Measurements from ENCODE around the gene SUCLG2.

DNA sequence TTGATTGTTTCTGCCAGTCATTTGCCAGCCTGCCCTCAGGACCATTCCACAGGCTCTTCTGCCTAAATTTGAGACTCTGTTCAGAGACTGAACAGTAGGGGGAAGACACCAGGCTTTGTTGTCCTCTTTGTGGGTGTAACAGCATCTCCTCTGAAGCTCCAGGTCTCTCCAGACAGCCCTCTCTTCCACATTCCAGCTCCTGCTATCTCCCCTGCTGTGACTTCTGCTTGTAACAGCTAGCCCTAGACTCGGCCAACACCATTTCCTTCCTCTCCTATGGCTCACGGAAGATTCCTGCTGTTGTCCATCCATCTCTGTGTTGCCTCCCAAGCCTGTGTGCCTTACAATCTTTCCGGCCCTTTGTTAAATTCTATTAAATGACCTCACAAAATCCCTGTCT lies 40.2 kb downstream of the SUCLG2 start:
- no peak for TF ChIP-seq POLR2AphosphoS5 (IDR thresholded peaks at IDR 0.05)
- TF ChIP-seq, protein P1, sequence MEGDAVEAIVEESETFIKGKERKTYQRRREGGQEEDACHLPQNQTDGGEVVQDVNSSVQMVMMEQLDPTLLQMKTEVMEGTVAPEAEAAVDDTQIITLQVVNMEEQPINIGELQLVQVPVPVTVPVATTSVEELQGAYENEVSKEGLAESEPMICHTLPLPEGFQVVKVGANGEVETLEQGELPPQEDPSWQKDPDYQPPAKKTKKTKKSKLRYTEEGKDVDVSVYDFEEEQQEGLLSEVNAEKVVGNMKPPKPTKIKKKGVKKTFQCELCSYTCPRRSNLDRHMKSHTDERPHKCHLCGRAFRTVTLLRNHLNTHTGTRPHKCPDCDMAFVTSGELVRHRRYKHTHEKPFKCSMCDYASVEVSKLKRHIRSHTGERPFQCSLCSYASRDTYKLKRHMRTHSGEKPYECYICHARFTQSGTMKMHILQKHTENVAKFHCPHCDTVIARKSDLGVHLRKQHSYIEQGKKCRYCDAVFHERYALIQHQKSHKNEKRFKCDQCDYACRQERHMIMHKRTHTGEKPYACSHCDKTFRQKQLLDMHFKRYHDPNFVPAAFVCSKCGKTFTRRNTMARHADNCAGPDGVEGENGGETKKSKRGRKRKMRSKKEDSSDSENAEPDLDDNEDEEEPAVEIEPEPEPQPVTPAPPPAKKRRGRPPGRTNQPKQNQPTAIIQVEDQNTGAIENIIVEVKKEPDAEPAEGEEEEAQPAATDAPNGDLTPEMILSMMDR (IDR thresholded peaks at IDR 0.05), result no peak
- no peak for TF ChIP-seq POLR2A (IDR thresholded peaks at IDR 0.05)
- TF ChIP-seq EP300 (IDR thresholded peaks at IDR 0.05), result no peak
